ENCODE measurements around the gene KCNC3.

GRCh38 chr19:50311723-50312635 is 17.2 kb downstream of the KCNC3 start:
- TF ChIP-seq CTCF (IDR thresholded peaks at IDR 0.05) (no peak; the same call in 2 of the 3 replicates), USF2 (IDR thresholded peaks at IDR 0.05) (no peak), EP300 (IDR thresholded peaks at IDR 0.05) (no peak), REST (IDR thresholded peaks at IDR 0.05) (no peak), CBX8 (IDR thresholded peaks at IDR 0.05) (no peak)

Measured in A549 (cell line).